NT2/D1 (cell line): ENCODE results near the gene NUP43.

Experiments
- DNase-seq: peaks from one replicate; pipeline ENCODE4 v3.0.0-alpha.2; 2011; ENCODE audit warnings: low read depth, low spot score
- H3K27me3 ChIP-seq: 2 replicates; pipeline ENCODE4 v1.6.0; 2011; ENCODE audit warnings: mild to moderate bottlenecking; ENCODE audit not compliant: insufficient read length, insufficient read depth
- H3K36me3 ChIP-seq: 2 replicates; pipeline ENCODE4 v1.6.1; 2011; ENCODE audit warnings: mild to moderate bottlenecking, low read length, mixed read lengths; ENCODE audit not compliant: insufficient read depth, insufficient read length
- H3K4me1 ChIP-seq: 2 replicates; pipeline ENCODE4 v1.5.1; 2011; ENCODE audit not compliant: insufficient read depth, insufficient read length
- H3K4me3 ChIP-seq: 2 replicates; pipeline ENCODE4 v1.5.1; 2011; ENCODE audit warnings: low read depth; ENCODE audit not compliant: insufficient read length
- H3K9ac ChIP-seq: 2 replicates; pipeline ENCODE4 v1.6.0; 2011; ENCODE audit warnings: low read depth; ENCODE audit not compliant: insufficient read length
- H3K9me3 ChIP-seq: 2 replicates; pipeline ENCODE4 v1.5.1; 2011; ENCODE audit warnings: mild to moderate bottlenecking, low read length; ENCODE audit not compliant: insufficient read depth
- SUZ12 ChIP-seq: IDR thresholded peaks from 2 replicates; pipeline ENCODE4 v1.6.1; 2011; ENCODE audit not compliant: insufficient read length, insufficient read depth; ENCODE audit errors: extremely low read depth
- YY1 ChIP-seq: IDR thresholded peaks from 2 replicates; pipeline ENCODE4 v1.6.1; 2011; ENCODE audit not compliant: insufficient read length, insufficient read depth
- ZNF274 ChIP-seq: IDR thresholded peaks from 2 replicates; pipeline ENCODE4 v1.6.1; 2011; ENCODE audit warnings: mild to moderate bottlenecking, low read depth, low read length

NUP43 gene

DNA sequence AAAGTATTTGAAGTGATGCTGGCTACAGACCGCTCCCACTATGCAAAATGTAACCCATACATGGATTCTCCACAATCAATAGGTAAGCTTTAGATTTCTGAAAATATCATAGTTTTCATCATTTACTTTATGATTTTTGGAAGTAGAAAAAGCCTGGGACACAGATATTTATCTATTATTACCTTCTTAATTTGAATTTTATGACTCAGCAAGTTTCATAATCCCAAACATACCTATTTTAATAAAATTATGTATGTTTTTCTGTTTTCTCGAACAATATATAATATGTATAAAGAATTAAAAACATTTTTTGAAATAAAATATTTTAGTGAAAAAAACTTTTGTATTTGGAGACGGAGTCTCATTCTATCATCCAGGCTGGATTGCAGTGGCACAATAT, 24.9 kb upstream of the NUP43 start:
- Histone ChIP-seq H3K9ac (no peak overlapping the region), H3K4me1 (no peaks in the 10 kb centered on the region), H3K36me3 (peaks cover 45% of the 10 kb centered on the region), H3K4me3 (no peak overlapping the region), H3K9me3 (peaks cover 4% of the 10 kb centered on the region), H3K27me3 (no peaks in the 10 kb centered on the region)
- TF ChIP-seq ZNF274: no peak
- TF ChIP-seq YY1: no peak
- no peak for TF ChIP-seq SUZ12
- DNase-seq: no peak

DNA sequence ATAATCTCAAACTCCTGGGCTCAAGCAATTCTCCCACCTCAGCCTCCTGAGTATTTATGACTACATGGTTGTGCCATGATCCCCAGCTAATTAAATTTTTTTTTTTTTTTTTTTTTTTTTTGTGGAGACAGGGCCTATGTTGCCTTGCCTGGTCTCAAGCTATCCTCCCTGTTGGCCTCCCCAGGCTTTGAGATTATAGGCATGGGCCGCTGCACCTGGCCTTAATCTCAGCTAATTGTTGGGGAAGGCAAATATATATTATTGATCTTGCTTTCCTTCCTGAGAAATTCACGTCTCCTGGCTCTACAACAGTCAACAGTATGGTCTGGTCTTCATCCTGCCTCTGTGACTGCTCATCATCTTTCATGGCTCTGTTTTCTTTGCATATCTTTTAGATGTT, 23.3 kb upstream of the NUP43 start:
- Histone ChIP-seq H3K36me3 (peaks cover 38% of the 10 kb centered on the region), H3K9ac (no peak overlapping the region), H3K27me3 (no peaks in the 10 kb centered on the region), H3K9me3 (peaks cover 12% of the 10 kb centered on the region), H3K4me3 (no peak overlapping the region), H3K4me1 (no peaks in the 10 kb centered on the region)
- TF ChIP-seq SUZ12 (no peak), YY1 (no peak), ZNF274 (no peak)
- no peak for DNase-seq

DNA sequence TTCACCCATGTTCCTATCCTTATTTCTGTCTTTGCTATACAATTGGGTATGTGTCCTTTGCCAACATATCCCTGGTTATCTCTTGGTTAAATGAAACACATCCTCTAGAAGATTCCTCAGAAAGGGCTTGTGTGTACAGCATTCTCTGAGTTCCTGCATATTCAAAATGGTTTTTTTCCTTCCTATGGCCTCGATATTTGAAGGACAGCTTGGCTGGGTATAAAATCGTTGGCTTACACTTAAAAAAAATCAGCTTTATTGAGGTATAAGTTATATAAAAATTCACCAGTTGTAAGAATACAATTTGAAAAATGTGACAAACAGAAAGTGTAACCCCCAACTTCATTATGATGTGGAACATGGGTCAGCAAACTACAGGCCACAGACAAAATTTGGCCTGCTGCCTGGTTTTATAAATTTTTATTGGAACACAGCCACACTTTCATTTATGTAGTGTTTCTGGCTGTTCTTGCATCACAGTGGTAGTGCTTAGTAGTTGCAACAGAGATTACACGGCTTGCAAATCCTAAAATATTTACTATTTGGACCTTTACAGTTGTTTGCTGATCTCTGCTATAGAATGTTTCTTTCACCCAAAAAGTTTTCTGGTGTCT, 19.9 kb upstream of the NUP43 start:
- Histone ChIP-seq H3K9me3 (peaks cover 12% of the 10 kb centered on the region), H3K4me1 (no peaks in the 10 kb centered on the region), H3K9ac (no peak overlapping the region), H3K4me3 (no peak overlapping the region), H3K27me3 (no peaks in the 10 kb centered on the region), H3K36me3 (peaks cover 17% of the 10 kb centered on the region)
- DNase-seq: no peak
- TF ChIP-seq SUZ12 (no peak), ZNF274 (no peak), YY1 (no peak)

DNA sequence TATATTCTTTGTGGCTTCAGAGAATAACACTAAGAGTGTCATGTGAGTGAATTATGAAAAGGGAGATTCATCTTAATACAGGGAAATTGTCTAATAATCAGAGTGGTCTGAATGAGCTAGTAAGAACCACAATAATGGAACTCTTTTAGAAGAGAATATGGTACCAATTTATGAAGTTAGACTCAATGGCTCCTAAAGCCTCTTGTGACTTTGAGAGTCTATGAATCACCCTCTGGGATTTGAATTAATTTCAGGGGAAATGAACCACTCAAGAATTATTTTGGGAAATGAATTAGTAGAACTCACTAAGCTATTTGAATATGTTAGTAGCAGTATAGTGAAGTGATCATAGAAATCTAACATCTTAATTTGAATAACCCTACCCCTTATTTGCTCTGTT, 17.5 kb upstream of the NUP43 start:
- peaks cover 12% of the 10 kb centered on the region for H3K9me3 ChIP-seq
- no peak overlapping the region for H3K4me3 ChIP-seq
- DNase-seq: no peak
- TF ChIP-seq ZNF274 (no peak), SUZ12 (no peak), YY1 (no peak)
- H3K27me3 ChIP-seq: no peaks in the 10 kb centered on the region
- H3K9ac ChIP-seq: no peak overlapping the region
- H3K36me3 ChIP-seq: peaks cover 9% of the 10 kb centered on the region
- no peaks in the 10 kb centered on the region for H3K4me1 ChIP-seq

DNA sequence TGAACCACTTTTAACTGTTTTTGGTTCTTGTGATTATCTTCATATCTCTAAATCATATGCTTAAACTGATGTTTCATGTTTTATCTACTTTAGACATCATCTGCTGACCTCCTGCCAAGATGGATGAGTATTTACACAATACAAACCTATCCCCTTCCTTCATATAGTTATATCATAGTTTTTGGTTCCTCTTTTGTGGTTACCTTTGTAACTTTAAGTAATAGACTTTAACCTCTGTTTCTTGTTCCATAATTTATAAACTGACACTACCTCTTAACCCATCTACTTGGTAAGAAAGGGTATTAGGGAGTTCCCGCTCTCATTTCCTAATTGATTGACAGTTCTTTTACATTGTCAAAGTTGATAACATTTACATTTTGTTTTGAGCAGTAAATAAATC, 15.1 kb upstream of the NUP43 start:
- TF ChIP-seq ZNF274 (no peak), SUZ12 (no peak), YY1 (no peak)
- DNase-seq: no peak
- Histone ChIP-seq H3K27me3 (no peaks in the 10 kb centered on the region), H3K4me1 (no peaks in the 10 kb centered on the region), H3K9me3 (peaks cover 11% of the 10 kb centered on the region), H3K9ac (no peak overlapping the region), H3K4me3 (no peak overlapping the region), H3K36me3 (peaks cover 5% of the 10 kb centered on the region)

DNA sequence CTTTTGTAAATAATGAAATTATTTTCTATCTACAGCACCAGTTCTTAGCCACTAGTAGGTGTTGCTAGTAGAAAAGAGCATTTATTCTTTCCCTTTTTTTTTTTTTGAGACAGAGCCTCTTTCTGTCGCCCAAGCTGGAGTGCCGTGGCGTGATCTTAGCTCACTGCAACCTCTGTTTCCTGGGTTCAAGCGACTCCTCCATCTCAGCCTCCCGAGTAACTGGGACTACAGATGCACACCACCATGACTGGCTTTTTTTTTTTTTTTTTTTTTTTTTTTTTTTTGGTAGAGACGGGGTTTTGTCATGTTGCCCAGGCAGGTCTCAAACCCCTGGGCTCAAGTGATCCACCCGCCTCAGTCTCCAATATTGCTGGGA, 9.9 kb upstream of the NUP43 start:
- no peaks in the 10 kb centered on the region for H3K4me1 ChIP-seq
- H3K4me3 ChIP-seq: no peak overlapping the region
- no peak for DNase-seq
- H3K9me3 ChIP-seq: no peaks in the 10 kb centered on the region
- no peak overlapping the region for H3K9ac ChIP-seq
- H3K27me3 ChIP-seq: no peaks in the 10 kb centered on the region
- TF ChIP-seq ZNF274: no peak
- TF ChIP-seq YY1: no peak
- no peak for TF ChIP-seq SUZ12
- H3K36me3 ChIP-seq: no peaks in the 10 kb centered on the region

DNA sequence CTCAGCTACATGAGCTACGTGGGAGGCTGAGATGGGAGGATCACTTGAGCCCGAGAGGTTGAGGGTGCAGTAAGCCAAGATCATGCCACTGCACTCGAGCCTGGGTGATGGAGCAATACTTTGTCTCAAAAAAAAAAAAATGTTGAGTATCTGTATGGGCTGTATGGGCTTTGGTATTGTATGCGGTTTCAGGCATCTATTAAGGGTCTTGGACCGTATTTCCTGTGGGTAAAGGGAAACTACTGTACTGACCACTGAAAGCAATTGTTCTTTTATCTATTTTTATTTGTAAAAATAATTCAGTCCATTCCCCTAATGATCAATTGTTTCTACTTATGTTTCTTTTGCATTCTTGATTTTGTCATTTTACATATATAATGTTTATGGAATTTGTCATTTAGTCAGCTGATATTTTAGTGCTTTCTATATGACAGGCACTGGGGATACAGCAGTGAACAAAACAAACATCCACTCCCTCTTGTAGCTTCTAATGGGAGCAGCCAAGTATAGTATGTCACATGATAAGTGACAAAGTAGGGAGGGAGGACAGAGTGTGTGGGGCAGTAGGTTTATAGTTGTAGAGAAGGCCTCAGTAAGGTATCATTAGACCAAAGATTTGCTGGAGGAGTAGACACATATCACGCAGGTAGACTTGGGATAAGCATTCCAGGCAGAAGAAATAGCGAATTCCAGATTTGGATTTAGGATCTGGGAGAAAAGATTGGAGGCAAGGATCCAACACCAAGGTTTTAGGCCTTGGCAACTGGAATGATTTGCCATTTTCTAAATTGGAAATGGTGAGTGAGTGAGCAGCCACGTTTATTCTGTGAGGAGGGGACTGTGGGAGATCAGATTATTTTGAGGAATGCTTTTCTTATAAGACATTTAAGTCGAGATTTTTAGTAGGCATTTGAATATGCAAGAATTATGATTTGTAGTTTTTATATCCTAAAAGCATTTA, 9.3 kb upstream of the NUP43 start:
- DNase-seq: no peak
- no peaks in the 10 kb centered on the region for H3K9me3 ChIP-seq
- no peak overlapping the region for H3K9ac ChIP-seq
- H3K4me1 ChIP-seq: no peaks in the 10 kb centered on the region
- H3K4me3 ChIP-seq: no peak overlapping the region
- TF ChIP-seq ZNF274 (no peak), YY1 (no peak), SUZ12 (no peak)
- H3K27me3 ChIP-seq: no peaks in the 10 kb centered on the region
- H3K36me3 ChIP-seq: no peaks in the 10 kb centered on the region
